SHP77 (cell line): ENCODE data around the gene TMEM154.

Source experiments
- DNase-seq, 2 experiments: peaks; one replicate each; lab custom pipeline; 2025; lab: John Stamatoyannopoulos, UW

TMEM154 gene

GRCh38 chr4:152590179-152591031 is 89.4 kb downstream of the TMEM154 start:
- peak in 1 of 2 experiments; percentile 25 for DNase-seq

DNA sequence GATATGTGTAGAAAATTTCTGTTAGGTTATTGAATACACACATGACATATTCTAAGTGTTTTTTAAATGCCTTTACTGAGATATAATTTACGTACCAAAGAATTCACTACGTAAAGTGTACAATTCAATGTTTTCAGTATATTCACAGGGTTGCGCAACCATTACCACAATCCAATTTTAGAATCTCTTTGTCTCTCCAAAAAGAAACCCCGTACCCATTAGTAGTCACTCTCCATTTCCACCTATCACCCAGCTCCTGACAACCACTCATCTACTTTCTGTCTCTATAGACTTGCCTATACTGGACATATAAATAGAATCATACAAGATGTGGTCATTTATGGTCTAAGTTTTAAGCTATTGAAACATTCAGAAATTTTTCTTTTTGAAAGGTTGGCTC is 90.9 kb downstream of the TMEM154 start:
- DNase-seq, result no peak

- DNase-seq, result no peak
Measured at GRCh38 chr4:152587127-152587526, 92.7 kb downstream of the TMEM154 start.

- DNase-seq, result no peak
Measured at GRCh38 chr4:152586668-152587067, 93.1 kb downstream of the TMEM154 start.

- no peak for DNase-seq
Measured at GRCh38 chr4:152585023-152585441, 94.8 kb downstream of the TMEM154 start.

- DNase-seq, result no peak
Measured at GRCh38 chr4:152581536-152582160, 98.1 kb downstream of the TMEM154 start.

- no peak for DNase-seq
Measured at GRCh38 chr4:152579916-152580315, 99.9 kb downstream of the TMEM154 start.

GRCh38 chr4:152579107-152579764 is 100.6 kb downstream of the TMEM154 start:
- DNase-seq, result no peak

- no peak for DNase-seq
Measured at GRCh38 chr4:152578670-152579069, 101.1 kb downstream of the TMEM154 start.

- no peak for DNase-seq
Measured at GRCh38 chr4:152577708-152578396, 101.9 kb downstream of the TMEM154 start.

DNA sequence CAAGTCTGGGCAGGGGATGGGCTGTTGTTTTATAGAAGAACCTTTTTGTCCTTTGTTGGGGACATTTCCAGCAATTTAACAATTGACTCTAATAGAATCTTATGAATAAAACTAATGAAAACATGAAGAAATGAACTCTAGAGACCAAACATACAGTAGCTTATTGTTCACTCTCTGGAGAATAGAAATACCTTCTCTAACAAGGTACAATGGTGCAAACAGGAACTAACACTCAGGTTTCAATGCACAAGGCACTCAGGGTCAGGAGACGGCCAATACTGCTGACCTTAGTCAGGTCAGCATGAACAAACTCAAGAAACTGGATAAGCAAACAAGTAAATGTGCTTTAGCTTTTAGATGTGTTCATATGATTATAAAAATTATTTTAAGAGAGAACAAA is 104.3 kb downstream of the TMEM154 start:
- no peak for DNase-seq

GRCh38 chr4:152573861-152574260 is 105.9 kb downstream of the TMEM154 start:
- DNase-seq, result no peak

GRCh38 chr4:152572417-152573086 is 107.2 kb downstream of the TMEM154 start:
- DNase-seq, result no peak

DNA sequence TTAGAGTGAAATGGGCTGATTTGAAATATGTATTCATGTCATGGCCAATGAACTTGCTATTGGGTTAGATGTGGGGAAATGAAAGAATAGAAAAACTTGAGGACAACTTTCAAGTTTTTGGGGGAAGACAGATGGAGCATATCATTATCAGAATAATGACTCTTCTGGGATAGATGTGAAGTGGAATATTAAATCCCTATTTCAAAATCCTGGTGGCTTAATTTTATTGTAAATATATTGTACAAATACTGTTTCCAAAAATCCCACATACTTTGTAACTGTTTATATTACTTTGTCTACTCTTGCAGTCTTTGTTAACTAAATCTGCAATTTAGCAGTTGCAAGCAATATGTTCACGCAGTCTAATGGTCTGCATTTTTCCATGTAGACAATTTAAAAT is 108.0 kb downstream of the TMEM154 start:
- DNase-seq, result no peak

- no peak for DNase-seq
Measured at GRCh38 chr4:152571296-152571695, 108.5 kb downstream of the TMEM154 start.
